ENCODE data around the gene SEC11C.

GRCh38 chr18:59149416-59149815 is 9.7 kb downstream of the SEC11C start:
- TF ChIP-seq, protein P1, sequence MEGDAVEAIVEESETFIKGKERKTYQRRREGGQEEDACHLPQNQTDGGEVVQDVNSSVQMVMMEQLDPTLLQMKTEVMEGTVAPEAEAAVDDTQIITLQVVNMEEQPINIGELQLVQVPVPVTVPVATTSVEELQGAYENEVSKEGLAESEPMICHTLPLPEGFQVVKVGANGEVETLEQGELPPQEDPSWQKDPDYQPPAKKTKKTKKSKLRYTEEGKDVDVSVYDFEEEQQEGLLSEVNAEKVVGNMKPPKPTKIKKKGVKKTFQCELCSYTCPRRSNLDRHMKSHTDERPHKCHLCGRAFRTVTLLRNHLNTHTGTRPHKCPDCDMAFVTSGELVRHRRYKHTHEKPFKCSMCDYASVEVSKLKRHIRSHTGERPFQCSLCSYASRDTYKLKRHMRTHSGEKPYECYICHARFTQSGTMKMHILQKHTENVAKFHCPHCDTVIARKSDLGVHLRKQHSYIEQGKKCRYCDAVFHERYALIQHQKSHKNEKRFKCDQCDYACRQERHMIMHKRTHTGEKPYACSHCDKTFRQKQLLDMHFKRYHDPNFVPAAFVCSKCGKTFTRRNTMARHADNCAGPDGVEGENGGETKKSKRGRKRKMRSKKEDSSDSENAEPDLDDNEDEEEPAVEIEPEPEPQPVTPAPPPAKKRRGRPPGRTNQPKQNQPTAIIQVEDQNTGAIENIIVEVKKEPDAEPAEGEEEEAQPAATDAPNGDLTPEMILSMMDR (IDR thresholded peaks at IDR 0.05), result no peak
- no peak for TF ChIP-seq ZFX (IDR thresholded peaks at IDR 0.05; ENCODE audit: borderline replicate concordance)
